Measurements from ENCODE around the gene TRMT2B. TPM values are rescaled to one million over a fixed set of nuclear protein-coding genes. Genes with fewer than 3 reads are reported as not detected.
"Not testable (repeated sequence)": the region's sequence is repeated elsewhere in the genome, so short reads cannot be mapped to it uniquely, and the experiment has no call there.

TRMT2B gene
- total RNA-seq, 1 donor from 2014 or later, result 13.9 TPM

DNA sequence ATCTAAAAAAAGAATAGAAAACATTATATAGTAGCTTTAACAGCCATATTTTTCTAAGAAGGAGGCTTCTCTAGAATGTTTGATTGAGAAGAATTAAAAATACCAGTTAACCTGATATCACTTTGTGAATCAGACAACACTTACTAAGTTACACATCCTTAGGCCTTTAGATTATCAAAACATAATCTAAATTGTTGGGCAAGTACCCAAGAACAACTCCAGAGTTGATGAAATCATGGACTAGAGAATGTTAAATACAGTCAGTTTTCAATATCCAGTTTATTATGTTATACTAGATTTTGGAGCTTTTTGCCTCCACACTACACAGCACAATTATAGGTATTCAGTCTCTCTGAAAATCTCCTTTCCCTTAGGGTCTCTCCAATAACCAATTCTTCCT is 42.8 kb downstream of the TRMT2B start:
- no peak for DNase-seq (ENCODE audit: low read depth in 2 of 2)

DNA sequence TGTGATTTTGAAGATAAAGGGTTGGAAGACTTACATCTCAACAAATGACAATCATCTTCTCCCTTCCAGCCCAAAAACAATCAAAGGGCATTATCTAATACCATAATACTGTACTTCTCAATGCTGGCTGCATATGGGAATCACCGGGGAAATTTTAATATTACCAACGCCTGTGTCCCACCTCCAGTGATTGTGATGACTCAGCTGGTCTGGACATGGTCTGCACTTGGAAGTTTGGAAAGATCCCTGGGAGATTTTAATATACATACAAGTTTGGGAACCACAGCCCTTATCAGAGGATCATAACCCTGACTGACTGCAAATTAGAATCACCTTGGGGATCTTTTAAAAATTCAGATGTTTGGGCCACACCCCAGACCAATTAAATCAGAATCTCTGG is 52.5 kb downstream of the TRMT2B start:
- no peak for DNase-seq (ENCODE audit: low read depth in 2 of 2)

DNA sequence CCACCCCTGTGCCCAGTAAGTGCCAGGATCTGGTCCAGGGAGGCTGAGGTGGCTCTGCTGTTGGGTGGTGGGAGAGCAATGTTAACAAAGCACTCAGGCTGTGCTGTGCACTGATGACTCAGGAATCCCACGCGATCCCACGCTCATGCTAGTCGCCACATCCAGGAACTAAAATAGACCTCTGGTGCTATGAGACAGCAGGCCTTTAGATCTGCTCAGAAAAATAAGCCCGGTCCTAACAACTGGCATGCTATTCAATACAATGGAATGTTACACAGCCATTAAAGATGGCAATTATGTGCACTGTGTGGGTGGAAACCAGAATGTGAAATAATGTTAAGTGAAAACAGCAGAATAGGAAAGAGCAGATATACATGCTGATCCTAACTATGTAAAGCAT is 56.4 kb downstream of the TRMT2B start:
- peak; percentile 52 to 78 for DNase-seq (ENCODE audit: low read depth in 2 of 2)

DNA sequence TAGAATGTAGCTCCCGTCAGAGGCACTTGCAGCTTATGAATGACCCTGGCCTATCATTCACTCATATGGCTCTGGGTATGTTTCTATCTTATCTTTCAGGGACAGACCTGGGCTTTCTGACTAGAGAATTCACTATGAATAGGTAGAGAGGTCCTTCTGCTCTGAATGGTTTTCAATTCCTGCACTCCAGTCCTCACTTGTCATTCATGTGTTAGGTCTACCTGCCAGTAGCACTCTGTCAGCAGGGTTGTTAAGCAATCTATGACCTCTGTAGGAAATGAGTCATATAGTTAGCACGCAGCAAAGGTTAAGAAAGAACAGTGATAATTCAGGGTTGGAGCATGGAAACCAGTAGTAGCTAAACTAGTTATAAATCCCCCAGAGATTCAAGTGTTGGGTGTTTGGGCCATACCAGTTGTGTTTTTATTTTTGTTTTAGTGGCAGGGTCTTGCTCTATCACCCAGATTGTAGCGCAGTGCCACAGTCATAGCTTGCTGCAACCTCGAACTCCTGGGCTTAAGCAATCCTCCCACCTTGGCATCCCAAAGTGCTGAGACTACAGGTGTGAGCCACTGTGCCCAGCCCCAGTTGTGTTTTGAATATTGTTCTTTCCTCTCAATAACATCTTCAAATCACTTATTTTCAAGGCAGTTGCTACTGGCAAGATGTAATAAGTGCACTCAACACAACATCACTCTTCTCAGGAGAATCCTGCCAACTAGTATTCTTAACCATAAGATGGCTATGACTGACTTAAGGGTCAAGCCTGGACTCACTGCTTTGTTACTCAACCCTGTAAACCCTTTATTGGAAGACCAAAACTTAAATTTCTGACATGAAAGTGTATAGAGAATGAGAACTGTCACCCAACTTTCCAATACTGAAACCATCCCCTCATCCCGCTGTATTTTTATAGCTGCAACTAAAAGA is 57.3 kb downstream of the TRMT2B start:
- DNase-seq (ENCODE audit: low read depth in 2 of 2), result peak; percentile 63 to 75

DNA sequence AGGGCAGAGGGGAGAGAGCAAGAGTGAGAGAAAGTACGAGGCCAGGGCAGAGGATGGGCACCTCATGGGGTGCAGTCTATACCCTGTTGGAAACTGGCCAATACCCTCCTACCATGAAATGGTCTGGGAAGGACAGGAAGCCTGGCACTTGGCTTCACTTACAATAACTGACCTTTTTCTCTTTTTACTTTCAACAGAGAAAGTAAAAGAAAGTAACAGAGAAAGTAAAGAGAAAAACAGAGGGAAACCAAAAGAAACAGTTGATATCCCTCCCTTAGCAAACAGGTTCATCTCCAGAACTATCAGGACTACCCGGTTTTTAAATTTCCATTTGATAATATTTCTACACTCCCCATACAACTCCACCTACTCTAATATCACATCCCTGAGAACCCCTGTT is 61.8 kb downstream of the TRMT2B start:
- DNase-seq (ENCODE audit: low read depth in 2 of 2), result no peak

DNA sequence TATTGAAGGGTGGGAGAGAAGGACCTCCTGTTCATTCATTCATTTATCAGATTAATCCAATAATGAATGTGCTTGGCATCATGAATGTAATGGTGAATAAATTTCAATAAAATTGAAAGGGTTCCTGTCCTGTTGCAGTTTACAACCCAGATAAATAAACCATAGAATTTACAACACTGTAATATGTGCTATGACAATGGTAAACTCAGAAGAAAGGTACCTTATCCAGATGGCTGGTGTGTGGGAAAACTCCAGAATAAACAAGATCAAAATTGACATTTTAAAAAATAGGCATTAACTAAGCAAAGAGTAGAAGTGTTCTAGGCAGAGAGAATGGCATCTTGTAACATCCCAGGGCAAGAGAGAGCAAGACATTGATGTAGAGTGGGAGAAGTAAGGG is 67.1 kb downstream of the TRMT2B start:
- DNase-seq (ENCODE audit: low read depth in 2 of 2), result no peak

DNA sequence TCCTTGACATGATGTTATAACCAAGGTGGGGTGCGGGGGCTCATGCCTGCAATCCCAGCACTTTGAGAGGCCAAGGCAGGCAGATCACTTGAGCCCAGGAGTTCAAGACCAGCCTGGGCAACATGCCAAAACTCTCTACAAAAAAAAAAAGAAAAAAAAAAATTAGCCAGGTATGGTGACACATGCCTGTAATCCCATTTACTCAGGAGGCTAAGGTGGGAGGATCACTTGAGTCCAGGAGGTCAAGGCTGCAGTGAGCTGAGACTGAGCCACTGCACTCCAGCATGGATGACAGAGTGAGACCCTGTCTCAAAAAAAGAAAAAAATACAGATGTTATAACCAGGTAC is 70.4 kb downstream of the TRMT2B start:
- DNase-seq (ENCODE audit: low read depth in 2 of 2), result not testable (repeated sequence)

DNA sequence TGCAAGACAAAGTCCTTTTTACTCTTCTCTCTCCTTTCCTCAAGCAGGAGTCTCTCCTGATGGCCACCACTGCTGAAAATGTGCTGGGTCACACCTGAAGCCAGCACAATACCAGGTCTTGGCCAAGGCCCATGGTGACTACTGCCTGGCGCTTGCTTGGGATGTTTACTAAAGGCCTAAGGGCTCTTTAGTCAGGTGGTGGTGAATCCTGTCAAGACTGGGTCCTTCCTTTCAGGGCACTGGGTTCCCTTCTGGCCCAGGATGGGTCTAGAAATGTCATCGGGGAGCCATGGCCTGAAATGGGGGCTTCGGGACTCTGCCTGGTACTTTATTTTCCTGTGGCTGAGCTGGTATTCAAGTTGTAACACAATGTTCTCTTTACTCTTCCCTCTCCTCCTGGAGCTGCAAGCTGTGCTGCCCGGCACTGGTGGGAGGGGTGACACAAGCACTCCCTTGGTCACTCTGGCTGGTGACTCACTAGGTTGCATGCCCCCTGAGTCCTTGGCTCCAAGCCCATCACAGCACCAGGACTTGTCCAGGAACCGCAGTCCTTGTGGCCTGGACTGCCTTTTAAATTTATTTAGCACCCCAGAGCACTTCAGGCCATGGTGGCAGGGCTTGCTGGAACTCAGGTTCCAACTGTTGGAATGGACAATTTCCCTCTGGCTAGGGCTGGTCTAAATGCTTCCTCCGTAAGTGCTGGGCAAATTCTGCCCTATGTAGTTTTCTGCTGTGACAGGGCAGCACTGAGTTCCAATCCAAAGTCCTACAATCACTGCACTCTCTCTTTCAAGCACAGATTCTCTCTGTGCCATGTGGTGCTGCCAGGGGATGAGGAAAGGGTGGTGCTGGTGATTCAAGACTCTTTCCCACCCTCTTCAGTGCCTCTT is 71.1 kb downstream of the TRMT2B start:
- peak; percentile 65 to 80 for DNase-seq (ENCODE audit: low read depth in 2 of 2)

DNA sequence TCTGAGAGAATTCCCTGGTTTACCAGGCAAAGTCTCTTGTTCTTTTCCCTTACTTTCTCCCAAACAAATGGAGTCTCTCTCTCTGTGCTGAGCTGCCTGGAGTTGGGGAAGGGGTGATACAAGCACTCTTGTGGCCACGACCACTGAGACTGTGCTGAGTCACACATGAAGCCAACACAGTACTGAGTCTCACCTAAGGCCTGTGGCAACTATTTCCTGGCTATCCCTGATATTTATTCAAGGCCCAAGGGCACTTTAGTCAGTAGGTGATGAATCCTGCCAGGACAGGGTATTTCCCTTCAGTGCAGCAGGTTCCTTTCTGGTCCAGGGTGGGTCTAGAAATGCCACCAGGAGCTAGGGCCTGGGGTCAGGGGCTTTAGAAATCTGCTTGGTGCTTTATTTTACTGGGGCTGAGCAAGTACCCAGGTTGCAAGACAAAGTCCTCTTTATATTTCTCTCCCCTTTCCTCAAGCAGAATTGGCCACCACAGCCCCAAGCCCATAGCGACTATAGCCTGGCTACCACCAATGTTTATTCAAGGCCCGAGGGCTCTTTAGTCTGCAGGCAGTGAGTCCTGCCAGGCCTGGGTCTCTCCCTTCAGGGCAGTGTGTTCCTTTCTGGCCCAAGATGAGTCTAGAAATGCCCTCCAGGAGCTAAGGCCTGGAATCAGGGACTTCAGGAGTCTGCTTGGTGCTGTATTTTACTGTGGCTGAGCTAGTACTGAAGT is 71.9 kb downstream of the TRMT2B start:
- no peak for DNase-seq (ENCODE audit: low read depth in 2 of 2)

DNA sequence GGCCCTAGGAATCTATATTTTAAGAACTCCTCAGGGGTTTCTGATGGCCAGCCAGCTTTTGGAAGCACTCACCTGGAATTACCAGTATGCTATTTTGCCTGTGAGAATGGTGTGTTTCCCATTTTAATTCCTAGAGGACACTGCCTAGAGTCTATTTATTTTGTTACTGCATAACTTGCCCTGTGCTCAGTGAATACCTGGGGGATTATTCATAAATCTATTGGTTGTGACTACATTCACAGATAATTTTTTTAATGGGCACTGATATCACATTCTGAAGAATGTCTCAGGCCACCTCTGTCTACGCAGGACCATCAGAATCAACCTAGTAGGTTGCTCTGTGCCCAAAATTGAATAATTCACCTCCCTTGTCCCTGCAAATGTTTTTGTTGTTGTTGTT is 75.7 kb downstream of the TRMT2B start:
- DNase-seq (ENCODE audit: low read depth in 2 of 2), result no peak

DNA sequence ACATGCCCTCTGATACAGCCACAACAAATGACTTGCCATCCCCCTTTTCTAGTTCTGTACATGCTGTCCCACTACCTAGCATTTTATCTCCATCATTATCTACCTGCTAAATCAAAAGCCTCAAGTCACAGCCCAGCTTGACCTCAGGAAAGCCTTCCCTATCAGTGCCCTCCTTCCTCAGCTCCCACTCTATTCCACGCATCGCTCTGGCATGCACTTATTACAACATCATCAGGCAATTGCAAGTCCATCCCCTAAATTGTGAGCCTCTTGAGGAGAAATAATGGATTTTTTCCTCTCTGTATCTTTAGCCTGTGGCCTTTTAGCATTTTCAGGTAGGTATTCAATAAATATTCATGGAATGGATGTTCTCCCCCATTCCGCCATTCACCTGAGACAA is 76.7 kb downstream of the TRMT2B start:
- DNase-seq (ENCODE audit: low read depth in 2 of 2), result no peak

DNA sequence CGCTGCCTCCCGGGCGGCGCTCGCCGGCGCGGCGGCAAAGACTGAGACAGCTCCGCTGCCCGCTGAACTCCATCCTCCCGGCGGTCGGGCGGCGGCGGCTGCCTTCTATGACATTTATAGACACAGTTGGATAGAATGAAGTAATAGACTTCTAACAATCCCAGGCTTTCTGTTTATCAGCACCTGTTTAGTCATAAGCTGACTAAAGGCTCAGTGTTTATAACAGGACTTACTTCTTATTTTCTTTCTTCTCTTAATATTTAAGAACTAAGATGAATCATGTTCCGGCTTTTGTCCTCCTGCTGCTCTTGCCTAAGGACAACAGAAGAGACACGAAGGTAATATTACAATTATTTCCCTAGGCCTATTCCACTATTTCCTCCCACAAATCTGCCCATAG is 78.5 kb downstream of the TRMT2B start:
- DNase-seq (ENCODE audit: low read depth in 2 of 2), result peak in 1 of 2 donors; percentile 87

DNA sequence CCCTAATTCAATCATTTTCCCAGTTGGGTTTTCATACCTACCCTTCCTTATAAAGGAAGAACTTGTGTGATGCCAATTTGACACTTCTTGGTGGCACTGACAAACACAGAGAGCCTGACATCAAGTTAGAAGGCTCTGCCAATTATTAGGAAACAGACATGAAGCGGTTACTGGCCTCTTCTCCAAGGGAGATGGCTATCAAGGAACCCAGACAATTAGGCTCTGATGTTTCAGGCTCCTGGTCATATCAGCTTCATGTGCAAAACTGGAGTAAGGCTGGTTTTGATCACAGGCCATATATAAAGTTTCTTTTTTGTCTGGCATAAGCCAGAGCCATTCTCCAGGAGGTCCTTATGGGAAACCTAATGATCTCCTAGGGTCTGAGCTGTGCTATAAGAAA is 82.0 kb downstream of the TRMT2B start:
- no peak for DNase-seq (ENCODE audit: low read depth in 2 of 2)

DNA sequence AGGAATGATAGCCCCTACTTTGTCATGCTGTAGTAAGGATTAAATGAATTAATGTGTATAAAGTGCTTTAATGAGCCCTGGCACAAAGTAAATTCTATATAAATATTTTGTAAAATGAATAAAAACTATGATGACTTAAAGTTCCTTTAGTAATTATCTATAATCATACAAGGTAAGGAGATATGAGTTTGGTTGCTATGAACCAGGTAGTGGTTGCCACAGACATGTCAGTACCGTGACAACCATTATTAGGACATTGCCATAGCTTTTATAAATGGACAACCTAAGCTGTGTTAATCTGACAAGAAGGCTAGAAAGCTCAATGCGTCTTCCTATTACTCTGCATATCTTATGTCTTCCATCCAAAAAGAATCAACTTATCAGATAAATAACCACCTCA is 82.5 kb downstream of the TRMT2B start, which contains the start of gene ARL13A:
Gene ARL13A, plus strand, starts transcription at position 301 of the 400 bp plus-strand sequence. CDS start 3,982 bp downstream, outside the sequence.
- no peak for DNase-seq (ENCODE audit: low read depth in 2 of 2)

DNA sequence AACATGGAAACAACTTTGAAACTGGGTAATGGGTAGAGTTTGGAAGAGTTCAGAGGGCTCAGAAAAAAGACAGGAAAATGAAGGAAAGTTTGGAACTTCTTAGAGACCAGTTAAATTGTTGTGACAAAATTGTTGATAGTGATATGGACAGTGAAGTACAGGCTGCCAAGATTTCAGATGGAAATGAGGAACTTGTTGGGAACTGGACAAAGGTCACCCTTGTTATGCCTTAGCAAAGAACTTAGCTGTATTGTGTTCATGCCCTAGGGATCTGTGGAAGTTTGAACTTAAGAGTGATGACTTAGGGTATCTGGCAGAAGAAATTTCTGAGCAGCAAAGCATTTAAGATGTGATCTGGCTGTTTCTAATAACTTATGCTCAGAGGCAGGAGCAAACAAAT is 87.5 kb downstream of the TRMT2B start:
- peak in 1 of 2 donors; percentile 16 for DNase-seq (ENCODE audit: low read depth in 2 of 2)

DNA sequence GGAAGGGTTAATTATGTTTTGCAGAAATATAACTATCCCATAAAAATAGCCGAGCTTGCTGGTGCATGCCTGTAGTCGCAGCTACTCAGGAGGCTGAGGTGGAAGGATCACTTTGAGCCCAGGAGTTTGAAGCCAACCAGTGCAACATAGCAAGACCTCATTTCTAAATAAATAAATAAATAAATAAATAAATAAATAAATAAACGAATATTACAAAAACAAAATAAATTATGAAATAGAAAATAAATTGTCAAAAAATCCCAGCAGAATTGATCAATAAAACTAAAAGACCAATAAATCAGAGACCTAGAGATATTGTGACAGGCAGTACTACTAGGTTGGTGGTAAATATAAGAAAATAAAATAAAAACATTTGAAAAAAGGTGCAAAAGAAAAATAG is 89.1 kb downstream of the TRMT2B start:
- DNase-seq (ENCODE audit: low read depth in 2 of 2), result no peak

Other genes with a start within 250 kb of the TRMT2B start
- 11.1 and 11.9 TPM in 2 replicates for gene CSTF2, start 231.7 kb downstream of the TRMT2B start, total RNA-seq
- not detected in 2 replicates for gene NOX1, start 177.8 kb downstream of the TRMT2B start, total RNA-seq
- gene XKRX, start 123.2 kb downstream of the TRMT2B start, total RNA-seq, result under 0.01 TPM in 2 replicates
- not detected in 2 replicates for gene ARL13A, start 82.4 kb downstream of the TRMT2B start, total RNA-seq
- 0.99 and 4.8 TPM in 2 replicates for gene TMEM35A, start 26.8 kb upstream of the TRMT2B start, total RNA-seq
- 4.2 and 10.9 TPM in 2 replicates for gene CENPI, start 46.1 kb upstream of the TRMT2B start, total RNA-seq
- gene DRP2, start 167.7 kb upstream of the TRMT2B start, total RNA-seq, result 0.22 TPM in 1 of 2 replicates, not detected in the other
- gene TAF7L, start 239.2 kb upstream of the TRMT2B start, total RNA-seq, result under 0.01 TPM in 1 of 2 replicates, not detected in the other

All from lung microvascular endothelial cell (primary cell).